Measurements from ENCODE around the gene CCDC90B. TPM values are rescaled to one million over a fixed set of nuclear protein-coding genes. Genes with fewer than 3 reads are reported as not detected.
"Not testable (repeated sequence)": the region's sequence is repeated elsewhere in the genome, so short reads cannot be mapped to it uniquely, and the experiment has no call there.

CCDC90B gene
- total RNA-seq, 1 donor from 2014 or later = 68.1 TPM

GRCh38 chr11:83310718-83311117 lies 24.6 kb upstream of the CCDC90B start:
- no peak for DNase-seq (ENCODE audit: low read depth)
- Histone ChIP-seq H3K27me3 (ENCODE audit: control insufficient read depth, insufficient read depth, low read length) (no peaks in the 10 kb centered on the region), H3K36me3 (ENCODE audit: control insufficient read depth, insufficient read depth, low read length) (no peaks in the 10 kb centered on the region), H3K4me3 (ENCODE audit: low read depth, low read length) (no peak overlapping the region)
- no peak for TF ChIP-seq CTCF (IDR thresholded peaks at IDR 0.05; ENCODE audit: insufficient read depth, low read length, poor library complexity, severe bottlenecking)

- DNase-seq (ENCODE audit: low read depth); H3K4me3 ChIP-seq (ENCODE audit: low read depth, low read length); H3K36me3 ChIP-seq (ENCODE audit: control insufficient read depth, insufficient read depth, low read length); H3K27me3 ChIP-seq (ENCODE audit: control insufficient read depth, insufficient read depth, low read length): not testable (repeated sequence)
Measured at GRCh38 chr11:83308536-83308935, 22.4 kb upstream of the CCDC90B start.

- no peak for DNase-seq (ENCODE audit: low read depth)
- Histone ChIP-seq H3K4me3 (ENCODE audit: low read depth, low read length) (no peak overlapping the region), H3K27me3 (ENCODE audit: control insufficient read depth, insufficient read depth, low read length) (no peaks in the 10 kb centered on the region), H3K36me3 (ENCODE audit: control insufficient read depth, insufficient read depth, low read length) (no peaks in the 10 kb centered on the region)
- TF ChIP-seq CTCF (IDR thresholded peaks at IDR 0.05; ENCODE audit: insufficient read depth, low read length, poor library complexity, severe bottlenecking) = no peak
Measured at GRCh38 chr11:83306200-83307080, 20.3 kb upstream of the CCDC90B start.

GRCh38 chr11:83303316-83303715 lies 17.1 kb upstream of the CCDC90B start:
- no peak for TF ChIP-seq CTCF (IDR thresholded peaks at IDR 0.05; ENCODE audit: insufficient read depth, low read length, poor library complexity, severe bottlenecking)

GRCh38 chr11:83302151-83302550 lies 16.0 kb upstream of the CCDC90B start:
- H3K4me3 ChIP-seq (ENCODE audit: low read depth, low read length) = no peak overlapping the region
- H3K36me3 ChIP-seq (ENCODE audit: control insufficient read depth, insufficient read depth, low read length) = no peaks in the 10 kb centered on the region
- no peaks in the 10 kb centered on the region for H3K27me3 ChIP-seq (ENCODE audit: control insufficient read depth, insufficient read depth, low read length)
- TF ChIP-seq CTCF (IDR thresholded peaks at IDR 0.05; ENCODE audit: insufficient read depth, low read length, poor library complexity, severe bottlenecking) = no peak
- no peak for DNase-seq (ENCODE audit: low read depth)

More at GRCh38 chr11:83303316-83303715, 17.1 kb upstream of the CCDC90B start:
- H3K36me3 ChIP-seq (ENCODE audit: control insufficient read depth, insufficient read depth, low read length) = no peaks in the 10 kb centered on the region
- H3K27me3 ChIP-seq (ENCODE audit: control insufficient read depth, insufficient read depth, low read length) = no peaks in the 10 kb centered on the region
- H3K4me3 ChIP-seq (ENCODE audit: low read depth, low read length) = no peak overlapping the region
- DNase-seq (ENCODE audit: low read depth) = no peak

GRCh38 chr11:83299681-83300080 lies 13.5 kb upstream of the CCDC90B start:
- no peaks in the 10 kb centered on the region for H3K27me3 ChIP-seq (ENCODE audit: control insufficient read depth, insufficient read depth, low read length)
- H3K36me3 ChIP-seq (ENCODE audit: control insufficient read depth, insufficient read depth, low read length) = no peaks in the 10 kb centered on the region
- TF ChIP-seq CTCF (IDR thresholded peaks at IDR 0.05; ENCODE audit: insufficient read depth, low read length, poor library complexity, severe bottlenecking) = no peak
- H3K4me3 ChIP-seq (ENCODE audit: low read depth, low read length) = no peak overlapping the region
- DNase-seq (ENCODE audit: low read depth) = no peak

Measured in kidney epithelial cell (primary cell).